K562 (cell line): ENCODE results near the gene CCDC97.

ENCODE experiments used
- L3MBTL2 ChIP-seq: fragments of 450-650 bp; IDR thresholded peaks from 2 replicates; pipeline ENCODE4 v1.6.1; 2016; ENCODE audit warnings: mild to moderate bottlenecking, moderate library complexity
- NFIC ChIP-seq: fragments of 450-650 bp; IDR thresholded peaks from 2 replicates; pipeline ENCODE4 v1.6.1; 2017; ENCODE audit warnings: mild to moderate bottlenecking, inconsistent platforms
- NR1H2 ChIP-seq: sonication (generic); formaldehyde crosslinking; IDR thresholded peaks from 2 replicates; pipeline ENCODE4 v1.4.0; 2020; ENCODE audit warnings: mild to moderate bottlenecking, missing genetic modification reagents
- ZFP36 ChIP-seq: fragments of 150-350 bp; IDR thresholded peaks from 2 replicates; pipeline ENCODE4 v1.6.1; 2018; ENCODE audit warnings: low read length, low read depth; ENCODE audit not compliant: partially characterized antibody
- ZNF174 ChIP-seq: fragments of 250-450 bp; sonication (Bioruptor Pico); IDR thresholded peaks from 2 replicates; pipeline ENCODE4 v1.4.0; 2020; ENCODE audit warnings: mild to moderate bottlenecking
- ZNF274 ChIP-seq: IDR thresholded peaks from 2 replicates; pipeline ENCODE4 v1.6.1; 2011; ENCODE audit warnings: low read depth, mild to moderate bottlenecking, low read length, moderate library complexity, borderline replicate concordance
- ZNF384 ChIP-seq: IDR thresholded peaks from 2 replicates; pipeline ENCODE4 v1.6.1; 2012; ENCODE audit warnings: low read depth, low read length, improper control_type of control experiment

GRCh38 chr19:41299755-41300089 is 10.2 kb upstream of the CCDC97 start:
- TF ChIP-seq ZNF274 (no peak), ZNF174 (no peak), NR1H2 (CRISPR knock-in tag) (no peak), ZFP36 (no peak), L3MBTL2 (no peak), NFIC (peak; percentile 69), ZNF384 (no peak)
